NB4 (cell line): ENCODE data around the gene CREB3L1.

Experiments
- CTCF ChIP-seq: IDR thresholded peaks from one replicate; pipeline ENCODE4 v1.5.1; 2012; ENCODE audit warnings: low read depth, low read length
- MYC ChIP-seq: IDR thresholded peaks from 2 replicates; pipeline ENCODE4 v1.6.1; 2011; ENCODE audit warnings: low read depth, low read length
- POLR2A ChIP-seq: IDR thresholded peaks from 2 replicates; pipeline ENCODE4 v1.6.1; 2011; ENCODE audit warnings: mild to moderate bottlenecking; ENCODE audit not compliant: insufficient read length; ENCODE audit errors: extremely low read depth
- TF ChIP-seq, protein P1 (sequence below): IDR thresholded peaks from 2 replicates; pipeline ENCODE4 v1.6.1; 2011; ENCODE audit warnings: low read depth, low read length

DNA sequence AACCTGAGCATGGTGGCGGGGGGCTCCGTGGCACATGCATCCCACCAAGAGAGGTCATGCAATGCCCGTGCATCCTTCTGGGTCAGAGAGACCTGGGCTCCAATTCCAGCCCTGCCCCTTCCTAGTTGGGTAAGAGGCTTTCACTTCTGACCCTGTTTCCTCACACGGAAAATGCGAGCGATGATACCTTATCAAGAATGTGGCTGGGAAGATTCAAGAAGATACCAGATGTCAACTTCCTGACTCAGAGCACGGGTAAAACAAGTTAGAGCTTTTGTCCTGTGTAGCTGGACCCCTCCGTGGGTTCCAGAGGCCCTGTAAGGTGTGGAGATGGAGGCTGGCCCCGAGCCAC, 61.1 kb downstream of the CREB3L1 start:
- TF ChIP-seq CTCF, result no peak
- TF ChIP-seq, protein P1, sequence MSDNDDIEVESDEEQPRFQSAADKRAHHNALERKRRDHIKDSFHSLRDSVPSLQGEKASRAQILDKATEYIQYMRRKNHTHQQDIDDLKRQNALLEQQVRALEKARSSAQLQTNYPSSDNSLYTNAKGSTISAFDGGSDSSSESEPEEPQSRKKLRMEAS, result no peak
- no peak for TF ChIP-seq POLR2A
- TF ChIP-seq MYC, result no peak
